ENCODE data around the gene TTLL3. TPM values are rescaled to one million over a fixed set of nuclear protein-coding genes. Genes with fewer than 3 reads are reported as not detected.
"Not testable (repeated sequence)": the region's sequence is repeated elsewhere in the genome, so short reads cannot be mapped to it uniquely, and the experiment has no call there.

The TTLL3 gene
- total RNA-seq, 1 experiment from 2014 or later: 79.3 TPM

DNA sequence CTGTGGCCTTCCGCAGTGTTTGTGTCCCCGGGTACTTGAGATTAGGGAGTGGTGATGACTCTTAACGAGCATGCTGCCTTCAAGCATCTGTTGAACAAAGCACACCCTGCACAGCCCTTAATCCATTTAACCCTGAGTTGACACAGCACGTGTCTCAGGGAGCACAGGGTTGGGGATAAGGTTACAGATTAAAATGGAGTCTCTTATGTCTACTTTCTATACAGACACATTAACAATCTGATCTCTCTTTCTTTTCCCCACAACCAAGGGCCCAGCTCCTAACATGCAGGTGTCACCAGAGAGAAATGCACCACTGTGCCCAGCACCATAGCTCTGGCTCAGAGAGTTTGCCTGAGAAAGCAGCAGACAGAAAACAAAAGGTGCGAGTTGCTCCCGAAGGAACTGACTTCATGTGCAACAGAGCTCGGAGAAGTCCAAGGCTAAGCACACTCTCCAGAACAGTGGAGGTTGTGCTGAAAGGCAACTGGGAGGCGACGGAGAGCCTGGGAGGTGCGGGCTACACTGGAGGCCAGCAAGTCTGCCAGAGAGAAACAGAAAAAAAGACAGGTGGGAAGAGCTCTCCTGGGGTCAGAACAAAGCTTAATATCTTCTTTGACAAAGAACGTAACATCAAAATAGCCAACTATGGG lies 44.4 kb downstream of the TTLL3 start:
- not testable (repeated sequence) for H3K27me3 ChIP-seq (ENCODE audit: low read length); H4K20me1 ChIP-seq (ENCODE audit: insufficient read depth, low read depth, low read length); H3K79me2 ChIP-seq (ENCODE audit: low read length); H3K9me3 ChIP-seq (ENCODE audit: low read length); H3K4me3 ChIP-seq (ENCODE audit: low read length); H3K9me2 ChIP-seq (replicated peaks; ENCODE audit: insufficient read depth, low read length); H2AFZ ChIP-seq (ENCODE audit: low read length); H3K4me1 ChIP-seq (ENCODE audit: low read length); H3K27ac ChIP-seq (ENCODE audit: low read length); DNase-seq; H3K9ac ChIP-seq (ENCODE audit: low read length); H3K4me2 ChIP-seq (ENCODE audit: low read depth, low read length, poor library complexity, severe bottlenecking); H3K36me3 ChIP-seq (ENCODE audit: insufficient read depth, low read length)

GRCh38 chr3:9855594-9855993 lies 45.5 kb downstream of the TTLL3 start:
- H3K9ac ChIP-seq (ENCODE audit: low read length): no peak overlapping the region
- H2AFZ ChIP-seq (ENCODE audit: low read length): no peak overlapping the region
- H3K4me1 ChIP-seq (ENCODE audit: low read length): no peaks in the 10 kb centered on the region
- H3K9me2 ChIP-seq (replicated peaks; ENCODE audit: insufficient read depth, low read length): no peaks in the 10 kb centered on the region
- no peak overlapping the region for H3K4me2 ChIP-seq (ENCODE audit: low read depth, low read length, poor library complexity, severe bottlenecking)
- no peaks in the 10 kb centered on the region for H3K27me3 ChIP-seq (ENCODE audit: low read length)
- no peak overlapping the region for H3K4me3 ChIP-seq (ENCODE audit: low read length)
- H3K27ac ChIP-seq (ENCODE audit: low read length): no peak overlapping the region
- H3K9me3 ChIP-seq (ENCODE audit: low read length): no peaks in the 10 kb centered on the region
- H3K36me3 ChIP-seq (ENCODE audit: insufficient read depth, low read length): no peaks in the 10 kb centered on the region
- H3K79me2 ChIP-seq (ENCODE audit: low read length): no peaks in the 10 kb centered on the region
- no peak for DNase-seq
- H4K20me1 ChIP-seq (ENCODE audit: insufficient read depth, low read depth, low read length): no peaks in the 10 kb centered on the region

GRCh38 chr3:9859530-9860025 lies 49.5 kb downstream of the TTLL3 start:
- H3K36me3 ChIP-seq (ENCODE audit: insufficient read depth, low read length): no peaks in the 10 kb centered on the region
- no peak overlapping the region for H2AFZ ChIP-seq (ENCODE audit: low read length)
- no peak overlapping the region for H3K4me3 ChIP-seq (ENCODE audit: low read length)
- no peak overlapping the region for H3K4me2 ChIP-seq (ENCODE audit: low read depth, low read length, poor library complexity, severe bottlenecking)
- no peak overlapping the region for H3K9ac ChIP-seq (ENCODE audit: low read length)
- no peak for DNase-seq
- H4K20me1 ChIP-seq (ENCODE audit: insufficient read depth, low read depth, low read length): no peaks in the 10 kb centered on the region
- no peaks in the 10 kb centered on the region for H3K27me3 ChIP-seq (ENCODE audit: low read length)
- H3K27ac ChIP-seq (ENCODE audit: low read length): no peak overlapping the region
- H3K4me1 ChIP-seq (ENCODE audit: low read length): no peaks in the 10 kb centered on the region
- no peaks in the 10 kb centered on the region for H3K79me2 ChIP-seq (ENCODE audit: low read length)
- H3K9me3 ChIP-seq (ENCODE audit: low read length): no peaks in the 10 kb centered on the region
- H3K9me2 ChIP-seq (replicated peaks; ENCODE audit: insufficient read depth, low read length): no peaks in the 10 kb centered on the region

DNA sequence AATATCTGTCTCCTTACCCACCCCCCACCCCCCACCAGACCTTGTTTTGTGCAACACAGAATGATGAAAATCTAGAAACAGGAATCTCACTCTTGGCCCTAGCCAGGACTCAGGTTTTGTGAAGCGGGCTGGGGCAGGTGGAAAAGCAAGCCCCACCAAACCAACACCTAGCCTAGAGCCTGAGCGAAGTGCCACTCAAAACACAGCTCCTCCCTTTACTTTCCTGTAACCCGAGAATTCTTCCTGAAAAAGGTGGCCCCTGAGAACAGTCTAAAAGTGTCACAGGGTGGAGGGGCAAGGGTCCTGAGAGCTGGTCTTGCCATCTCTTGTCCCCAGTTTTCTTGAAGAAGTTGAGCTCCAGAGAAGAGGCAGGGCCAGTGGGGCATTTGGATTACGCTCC lies 51.1 kb downstream of the TTLL3 start:
- no peak overlapping the region for H3K9ac ChIP-seq (ENCODE audit: low read length)
- no peak overlapping the region for H3K4me3 ChIP-seq (ENCODE audit: low read length)
- H3K27ac ChIP-seq (ENCODE audit: low read length): no peak overlapping the region
- H3K27me3 ChIP-seq (ENCODE audit: low read length): no peaks in the 10 kb centered on the region
- no peaks in the 10 kb centered on the region for H3K36me3 ChIP-seq (ENCODE audit: insufficient read depth, low read length)
- H4K20me1 ChIP-seq (ENCODE audit: insufficient read depth, low read depth, low read length): no peaks in the 10 kb centered on the region
- H3K4me2 ChIP-seq (ENCODE audit: low read depth, low read length, poor library complexity, severe bottlenecking): no peak overlapping the region
- H3K4me1 ChIP-seq (ENCODE audit: low read length): no peaks in the 10 kb centered on the region
- no peak for DNase-seq
- H3K9me2 ChIP-seq (replicated peaks; ENCODE audit: insufficient read depth, low read length): no peaks in the 10 kb centered on the region
- no peaks in the 10 kb centered on the region for H3K79me2 ChIP-seq (ENCODE audit: low read length)
- no peaks in the 10 kb centered on the region for H3K9me3 ChIP-seq (ENCODE audit: low read length)
- H2AFZ ChIP-seq (ENCODE audit: low read length): no peak overlapping the region

DNA sequence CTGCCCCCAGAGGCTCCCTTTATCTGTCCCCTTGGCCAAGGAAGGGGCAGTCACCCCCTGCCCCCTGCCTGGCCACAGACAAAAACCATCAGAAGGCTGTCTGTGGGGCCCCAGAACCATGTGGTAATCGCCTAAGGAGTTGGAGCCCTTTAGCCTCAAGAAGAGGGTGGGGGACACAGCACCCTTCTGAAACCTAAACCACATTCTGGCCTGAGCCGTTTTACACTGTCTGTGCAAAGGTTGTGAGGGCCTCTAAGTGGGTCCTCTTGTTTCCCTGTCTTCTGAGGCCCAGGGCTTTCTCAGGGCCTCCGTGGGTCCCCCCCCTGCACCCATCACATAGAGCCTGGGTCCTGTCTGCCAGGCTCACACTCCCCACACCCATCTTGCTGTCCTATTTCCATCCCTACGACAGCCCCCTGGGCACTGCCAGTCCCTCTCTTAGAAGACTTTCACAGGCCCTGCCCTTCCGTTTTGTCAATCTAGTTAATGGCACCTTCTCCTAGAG lies 51.6 kb downstream of the TTLL3 start:
- no peak overlapping the region for H2AFZ ChIP-seq (ENCODE audit: low read length)
- H3K4me3 ChIP-seq (ENCODE audit: low read length): no peak overlapping the region
- H3K4me2 ChIP-seq (ENCODE audit: low read depth, low read length, poor library complexity, severe bottlenecking): no peak overlapping the region
- no peak overlapping the region for H3K9ac ChIP-seq (ENCODE audit: low read length)
- H3K27ac ChIP-seq (ENCODE audit: low read length): no peak overlapping the region
- H4K20me1 ChIP-seq (ENCODE audit: insufficient read depth, low read depth, low read length): no peaks in the 10 kb centered on the region
- H3K27me3 ChIP-seq (ENCODE audit: low read length): no peaks in the 10 kb centered on the region
- no peaks in the 10 kb centered on the region for H3K9me3 ChIP-seq (ENCODE audit: low read length)
- no peaks in the 10 kb centered on the region for H3K4me1 ChIP-seq (ENCODE audit: low read length)
- no peaks in the 10 kb centered on the region for H3K36me3 ChIP-seq (ENCODE audit: insufficient read depth, low read length)
- H3K79me2 ChIP-seq (ENCODE audit: low read length): no peaks in the 10 kb centered on the region
- H3K9me2 ChIP-seq (replicated peaks; ENCODE audit: insufficient read depth, low read length): no peaks in the 10 kb centered on the region
- no peak for DNase-seq

DNA sequence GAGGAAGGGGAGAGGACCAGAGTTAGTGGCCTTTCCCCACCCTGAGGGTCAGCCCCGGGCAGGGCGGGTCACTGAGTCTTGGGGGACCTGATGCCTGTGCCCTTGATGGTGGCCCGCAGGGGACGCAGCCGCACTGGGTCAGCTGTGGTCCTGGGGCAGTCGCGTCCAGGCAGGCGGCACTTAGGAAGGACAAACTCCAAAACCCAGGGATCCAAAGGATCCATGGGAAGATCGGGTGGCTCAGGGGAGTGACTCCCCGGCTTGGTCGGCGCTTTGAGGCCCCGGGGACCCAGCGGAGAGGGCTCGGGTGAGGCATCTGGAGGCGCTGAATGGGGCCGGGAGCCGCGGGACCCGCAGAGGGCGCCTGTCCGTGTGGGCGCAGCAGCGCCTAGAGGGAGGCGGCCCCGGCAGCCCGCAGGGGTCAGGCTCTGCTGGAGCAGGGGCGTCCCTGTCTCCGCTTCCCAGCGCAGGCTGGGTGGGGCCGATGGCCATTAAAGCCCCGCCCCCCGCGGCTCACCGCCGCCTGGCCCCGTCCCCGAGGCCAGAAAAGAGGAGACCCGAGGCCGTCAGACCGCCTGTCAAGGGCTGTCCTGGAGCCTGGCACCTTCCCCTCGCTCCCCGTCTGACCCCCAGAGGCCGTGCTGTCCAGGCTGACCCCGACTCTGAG lies 52.5 kb downstream of the TTLL3 start:
- Histone ChIP-seq H4K20me1 (ENCODE audit: insufficient read depth, low read depth, low read length) (no peaks in the 10 kb centered on the region), H2AFZ (ENCODE audit: low read length) (no peak overlapping the region), H3K36me3 (ENCODE audit: insufficient read depth, low read length) (no peaks in the 10 kb centered on the region)

GRCh38 chr3:9863058-9863772 lies 53.2 kb downstream of the TTLL3 start:
- Histone ChIP-seq H3K9me3 (ENCODE audit: low read length) (no peaks in the 10 kb centered on the region), H3K4me3 (ENCODE audit: low read length) (no peak overlapping the region), H4K20me1 (ENCODE audit: insufficient read depth, low read depth, low read length) (no peaks in the 10 kb centered on the region), H3K4me1 (ENCODE audit: low read length) (no peaks in the 10 kb centered on the region), H3K4me2 (ENCODE audit: low read depth, low read length, poor library complexity, severe bottlenecking) (no peak overlapping the region), H3K9ac (ENCODE audit: low read length) (no peak overlapping the region), H3K9me2 (replicated peaks; ENCODE audit: insufficient read depth, low read length) (no peaks in the 10 kb centered on the region), H3K27me3 (ENCODE audit: low read length) (no peaks in the 10 kb centered on the region), H3K27ac (ENCODE audit: low read length) (no peak overlapping the region), H3K36me3 (ENCODE audit: insufficient read depth, low read length) (no peaks in the 10 kb centered on the region), H2AFZ (ENCODE audit: low read length) (no peak overlapping the region), H3K79me2 (ENCODE audit: low read length) (no peaks in the 10 kb centered on the region)
- DNase-seq: no peak

More for the DNA sequence above, 52.5 kb downstream of the TTLL3 start:
- DNase-seq: no peak
- Histone ChIP-seq H3K27me3 (ENCODE audit: low read length) (no peaks in the 10 kb centered on the region), H3K79me2 (ENCODE audit: low read length) (no peaks in the 10 kb centered on the region), H3K4me3 (ENCODE audit: low read length) (no peak overlapping the region), H3K9ac (ENCODE audit: low read length) (no peak overlapping the region), H3K4me2 (ENCODE audit: low read depth, low read length, poor library complexity, severe bottlenecking) (no peak overlapping the region), H3K9me3 (ENCODE audit: low read length) (no peaks in the 10 kb centered on the region), H3K9me2 (replicated peaks; ENCODE audit: insufficient read depth, low read length) (no peaks in the 10 kb centered on the region), H3K4me1 (ENCODE audit: low read length) (no peaks in the 10 kb centered on the region), H3K27ac (ENCODE audit: low read length) (no peak overlapping the region)

DNA sequence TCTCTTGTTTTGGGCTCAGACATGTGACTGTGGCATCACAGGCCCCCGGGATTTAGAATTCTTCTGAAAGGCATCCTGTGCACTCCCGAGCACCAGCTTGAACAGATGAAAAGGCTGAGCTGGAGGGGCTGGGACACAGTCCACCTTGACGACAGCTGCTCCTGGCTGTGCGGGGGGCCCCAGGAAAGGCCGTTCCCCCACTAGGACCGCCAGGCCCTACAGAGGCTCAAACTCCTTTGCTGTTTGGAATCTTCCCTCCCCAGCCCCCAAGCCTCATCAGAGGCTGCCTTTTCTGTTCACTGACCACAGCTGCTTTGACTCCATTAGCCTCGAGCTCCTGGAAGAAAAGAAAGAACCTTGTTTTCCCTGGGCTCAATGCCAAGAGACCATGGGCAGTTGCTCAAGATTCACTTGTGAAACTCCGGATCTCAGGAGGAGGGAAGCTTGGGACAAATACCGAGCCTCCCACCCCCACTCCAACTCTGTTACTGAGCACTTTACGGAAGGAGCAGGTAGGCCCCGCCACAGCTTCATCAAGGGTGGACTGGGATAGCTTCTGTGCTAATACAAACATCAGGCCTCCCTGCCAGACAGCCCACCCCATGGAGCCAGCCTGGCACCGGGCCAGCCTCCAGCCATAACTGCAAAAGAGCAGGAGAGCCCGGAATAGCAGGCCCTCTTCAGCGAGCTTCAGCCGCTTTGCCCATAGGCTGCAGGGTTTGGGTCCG lies 54.3 kb downstream of the TTLL3 start:
- H2AFZ ChIP-seq (ENCODE audit: low read length): no peak overlapping the region
- no peak overlapping the region for H3K4me2 ChIP-seq (ENCODE audit: low read depth, low read length, poor library complexity, severe bottlenecking)
- H3K4me3 ChIP-seq (ENCODE audit: low read length): no peak overlapping the region
- H3K27me3 ChIP-seq (ENCODE audit: low read length): no peaks in the 10 kb centered on the region
- H3K36me3 ChIP-seq (ENCODE audit: insufficient read depth, low read length): no peaks in the 10 kb centered on the region
- no peak for DNase-seq
- H3K9me2 ChIP-seq (replicated peaks; ENCODE audit: insufficient read depth, low read length): no peaks in the 10 kb centered on the region
- no peaks in the 10 kb centered on the region for H3K9me3 ChIP-seq (ENCODE audit: low read length)
- H3K4me1 ChIP-seq (ENCODE audit: low read length): no peaks in the 10 kb centered on the region
- H3K27ac ChIP-seq (ENCODE audit: low read length): no peak overlapping the region
- H4K20me1 ChIP-seq (ENCODE audit: insufficient read depth, low read depth, low read length): no peaks in the 10 kb centered on the region
- no peaks in the 10 kb centered on the region for H3K79me2 ChIP-seq (ENCODE audit: low read length)
- no peak overlapping the region for H3K9ac ChIP-seq (ENCODE audit: low read length)

Measured in Karpas-422 (cell line).